GM21529 (cell line): ENCODE measurements around the gene ZBTB20.

Experiments used
- ATAC-seq: cut with Tn5 transposase; IDR thresholded peaks from one replicate; pipeline ENCODE4 v1.9.1; 2021; ENCODE audit not compliant: unreplicated experiment

The ZBTB20 gene

GRCh38 chr3:114551770-114552526 is 595.1 kb downstream of the ZBTB20 start:
- no peak for ATAC-seq

- ATAC-seq = no peak
Observed at GRCh38 chr3:114550165-114550564, 596.9 kb downstream of the ZBTB20 start.

- no peak for ATAC-seq
Observed at GRCh38 chr3:114545193-114545592, 601.9 kb downstream of the ZBTB20 start.

GRCh38 chr3:114542359-114542758 is 604.7 kb downstream of the ZBTB20 start:
- ATAC-seq = no peak

DNA sequence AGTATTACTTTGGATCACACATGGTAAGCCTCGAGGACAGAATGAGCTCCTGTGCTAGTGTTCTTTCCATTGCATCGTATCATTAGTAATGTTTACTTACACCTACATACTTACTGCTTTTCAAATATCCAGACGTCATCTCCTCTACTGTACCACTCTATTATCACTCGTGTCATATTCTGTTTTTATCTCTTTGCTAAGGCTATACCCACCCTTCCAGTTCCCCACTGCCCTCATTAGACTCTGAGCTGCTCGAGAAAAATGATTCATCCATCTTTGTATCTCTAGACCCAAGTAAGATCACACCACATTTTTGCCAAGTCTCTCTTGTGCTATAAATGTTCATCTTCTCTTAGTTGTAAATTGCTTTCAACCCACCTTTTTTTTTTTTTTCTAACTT is 607.6 kb downstream of the ZBTB20 start:
- no peak for ATAC-seq

GRCh38 chr3:114538211-114538610 is 608.9 kb downstream of the ZBTB20 start:
- no peak for ATAC-seq

GRCh38 chr3:114528517-114528916 is 618.6 kb downstream of the ZBTB20 start:
- no peak for ATAC-seq

- ATAC-seq = no peak
Observed at GRCh38 chr3:114527036-114527644, 619.9 kb downstream of the ZBTB20 start.

DNA sequence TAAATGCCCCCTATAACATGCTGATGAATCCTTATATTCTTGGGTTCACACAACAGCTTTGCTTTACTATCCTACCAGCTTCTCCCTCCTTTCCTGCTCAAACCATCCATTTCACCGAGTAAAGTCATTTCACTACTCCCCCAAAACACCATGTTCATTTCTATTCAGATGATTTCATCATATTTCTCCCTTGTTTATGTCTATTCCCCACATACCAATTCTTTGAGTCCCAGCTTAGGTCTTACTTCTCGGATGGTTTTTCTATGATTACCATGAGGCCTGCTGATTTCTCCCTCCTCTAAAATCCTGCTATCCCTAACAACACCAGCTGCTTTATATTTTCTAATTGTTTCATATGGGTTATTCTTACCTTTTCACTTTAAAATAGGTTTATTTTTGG is 621.8 kb downstream of the ZBTB20 start:
- ATAC-seq = no peak

DNA sequence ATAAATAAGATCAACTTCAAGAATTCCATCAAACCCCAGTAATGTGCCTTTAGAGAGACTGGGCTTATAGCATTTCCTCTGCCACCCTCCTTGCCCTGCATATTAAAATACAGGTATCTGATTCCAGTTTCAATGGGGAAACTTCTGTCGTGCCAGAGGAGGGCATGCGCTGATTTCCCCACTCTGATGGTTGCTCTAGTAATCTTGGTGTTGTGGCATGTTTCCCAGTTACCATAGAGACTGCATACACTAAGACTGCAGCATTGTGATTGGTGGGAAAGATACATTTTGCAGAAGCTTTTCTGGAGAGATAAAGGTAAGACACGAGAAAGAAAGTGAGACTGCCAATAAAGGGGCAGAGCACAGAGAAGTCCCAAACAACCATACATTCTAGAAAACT is 627.7 kb downstream of the ZBTB20 start:
- ATAC-seq = no peak

- no peak for ATAC-seq
Observed at GRCh38 chr3:114518206-114518808, 628.8 kb downstream of the ZBTB20 start.

DNA sequence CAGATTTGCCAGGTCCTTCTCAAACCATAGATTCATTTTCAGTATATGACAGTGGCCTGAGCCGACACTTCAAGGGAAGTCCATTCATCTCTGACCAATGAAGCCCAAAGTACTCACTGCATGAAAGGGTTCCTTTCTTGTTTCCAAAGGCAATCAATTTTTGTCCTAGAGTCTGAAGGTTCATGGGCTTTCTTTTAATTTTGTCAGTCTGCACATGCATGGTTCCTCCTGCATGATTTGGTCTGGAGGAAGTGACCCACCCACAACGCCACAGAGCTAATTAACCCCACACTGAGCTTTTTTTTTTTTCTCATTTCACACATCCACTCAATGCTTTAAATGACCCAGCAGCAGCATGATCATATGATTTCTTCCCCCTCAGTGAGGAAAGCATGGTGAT is 636.9 kb downstream of the ZBTB20 start:
- no peak for ATAC-seq

GRCh38 chr3:114509756-114510155 is 637.3 kb downstream of the ZBTB20 start:
- no peak for ATAC-seq

DNA sequence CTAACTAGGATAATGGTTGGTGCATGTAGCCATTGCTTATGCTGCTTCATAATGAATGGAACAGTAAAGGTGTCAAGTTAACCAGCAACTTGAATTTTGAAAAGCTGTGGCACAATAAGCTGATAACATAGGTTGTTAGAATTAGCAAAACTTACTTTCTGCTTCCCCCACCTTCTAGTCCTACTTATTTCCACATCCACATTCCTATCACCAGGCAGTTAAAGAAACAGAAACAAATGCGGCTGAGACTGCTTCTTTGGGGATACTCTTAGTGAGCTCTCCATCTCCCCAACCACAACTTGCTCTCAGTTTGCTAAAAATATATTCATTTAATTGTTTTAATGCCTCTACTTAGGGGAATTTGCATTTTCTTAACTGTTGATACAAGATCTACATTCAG is 638.1 kb downstream of the ZBTB20 start:
- no peak for ATAC-seq

DNA sequence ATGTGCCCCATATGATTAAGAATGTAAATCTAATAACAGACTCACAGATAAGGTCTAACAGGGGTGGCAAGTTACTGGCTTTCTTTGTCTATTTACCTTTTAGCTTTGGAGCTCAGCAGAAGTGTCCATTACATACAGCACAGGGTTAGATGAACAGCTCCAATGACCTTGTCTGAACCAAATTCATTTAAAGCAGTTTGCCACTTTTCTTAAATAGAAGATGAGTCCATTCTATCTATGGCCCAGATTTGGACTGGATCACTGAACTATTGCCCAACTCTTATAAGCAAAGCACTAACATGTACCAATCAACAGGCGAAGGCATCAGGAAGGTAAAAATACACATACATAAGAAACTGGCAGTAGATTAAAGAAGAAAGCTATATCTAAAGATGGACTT is 638.9 kb downstream of the ZBTB20 start:
- ATAC-seq = no peak

DNA sequence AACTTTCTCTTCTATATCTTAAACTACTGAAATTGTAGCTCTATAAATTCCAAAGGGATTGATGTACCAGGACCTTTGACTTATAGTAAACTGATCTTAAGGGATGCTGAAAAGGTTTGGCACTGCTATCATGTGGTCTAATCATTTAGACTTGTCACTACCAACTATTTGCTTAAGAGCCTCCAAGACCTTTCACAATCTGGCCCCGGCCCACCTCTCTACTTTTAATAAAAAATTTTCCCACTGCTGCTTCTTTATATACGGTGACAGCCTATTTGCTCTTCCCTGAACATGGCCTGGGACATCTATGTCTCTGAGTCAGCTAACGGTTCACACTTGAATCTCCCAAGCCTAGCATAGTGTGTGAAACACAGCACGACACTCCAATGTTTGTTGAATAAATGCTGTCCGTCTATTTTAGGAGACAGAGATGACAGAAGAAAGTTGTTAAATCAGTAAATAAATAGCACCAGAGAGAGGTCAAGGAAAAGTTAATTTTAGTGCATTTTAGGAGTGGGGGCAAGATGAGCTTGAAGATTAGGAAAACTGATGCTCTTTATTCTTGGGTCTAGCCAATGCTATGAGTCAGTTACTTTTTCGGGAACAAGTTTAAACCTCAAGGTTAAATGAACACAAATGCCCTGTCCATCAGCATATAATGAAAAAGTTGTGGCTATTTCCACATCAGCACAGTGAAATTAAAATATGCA is 640.3 kb downstream of the ZBTB20 start:
- ATAC-seq = no peak

DNA sequence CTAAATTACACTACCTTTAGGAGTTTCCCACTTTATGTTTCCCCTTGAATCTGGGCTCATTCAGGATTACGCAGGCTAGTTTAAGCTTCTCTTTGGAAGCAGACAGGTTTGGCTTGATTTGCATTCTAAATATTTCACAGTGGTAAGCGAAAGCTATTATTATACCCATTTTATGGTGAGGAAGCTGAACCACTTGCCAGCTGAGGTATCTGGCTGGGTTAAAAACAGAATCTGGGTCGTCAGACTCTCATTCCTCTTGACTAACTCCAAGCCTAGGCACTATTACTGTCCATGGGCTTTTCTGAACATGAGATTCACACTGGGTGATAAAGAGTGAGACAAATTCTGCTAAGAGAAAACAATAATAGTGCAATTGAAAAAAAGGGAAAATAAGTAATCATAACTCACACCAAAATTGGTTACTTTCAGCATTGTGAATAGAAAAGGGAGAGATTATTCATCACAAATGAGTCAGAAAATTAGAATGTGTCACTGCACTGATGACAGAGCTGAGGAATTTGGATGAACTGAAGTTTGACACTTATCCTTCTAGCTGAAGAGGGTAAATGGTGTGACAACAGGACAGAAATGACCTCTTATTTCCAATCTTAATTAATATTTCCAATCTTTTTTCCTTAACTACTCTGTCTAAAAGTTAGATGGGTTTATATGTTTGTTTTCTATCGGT is 642.0 kb downstream of the ZBTB20 start:
- ATAC-seq = no peak

- ATAC-seq = no peak
Observed at GRCh38 chr3:114502204-114502603, 644.9 kb downstream of the ZBTB20 start.

DNA sequence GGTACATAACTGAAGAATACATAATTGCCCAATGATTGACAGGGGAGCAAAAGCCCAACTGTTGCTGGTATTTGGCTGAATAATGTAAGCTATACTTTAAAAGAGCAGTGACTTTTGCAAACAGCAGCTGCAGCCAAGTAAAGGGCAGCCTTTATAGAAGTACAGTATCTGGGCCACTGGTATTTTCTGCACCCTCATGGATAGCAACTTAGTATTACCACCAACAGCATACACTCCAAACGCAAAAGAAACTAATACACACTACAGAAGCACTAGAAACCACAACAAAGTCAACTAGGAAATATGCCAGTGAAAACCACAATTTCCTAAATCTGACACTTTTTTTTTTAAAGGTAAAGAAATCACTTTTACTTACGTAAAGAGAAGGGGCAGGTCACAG is 647.1 kb downstream of the ZBTB20 start:
- no peak for ATAC-seq

DNA sequence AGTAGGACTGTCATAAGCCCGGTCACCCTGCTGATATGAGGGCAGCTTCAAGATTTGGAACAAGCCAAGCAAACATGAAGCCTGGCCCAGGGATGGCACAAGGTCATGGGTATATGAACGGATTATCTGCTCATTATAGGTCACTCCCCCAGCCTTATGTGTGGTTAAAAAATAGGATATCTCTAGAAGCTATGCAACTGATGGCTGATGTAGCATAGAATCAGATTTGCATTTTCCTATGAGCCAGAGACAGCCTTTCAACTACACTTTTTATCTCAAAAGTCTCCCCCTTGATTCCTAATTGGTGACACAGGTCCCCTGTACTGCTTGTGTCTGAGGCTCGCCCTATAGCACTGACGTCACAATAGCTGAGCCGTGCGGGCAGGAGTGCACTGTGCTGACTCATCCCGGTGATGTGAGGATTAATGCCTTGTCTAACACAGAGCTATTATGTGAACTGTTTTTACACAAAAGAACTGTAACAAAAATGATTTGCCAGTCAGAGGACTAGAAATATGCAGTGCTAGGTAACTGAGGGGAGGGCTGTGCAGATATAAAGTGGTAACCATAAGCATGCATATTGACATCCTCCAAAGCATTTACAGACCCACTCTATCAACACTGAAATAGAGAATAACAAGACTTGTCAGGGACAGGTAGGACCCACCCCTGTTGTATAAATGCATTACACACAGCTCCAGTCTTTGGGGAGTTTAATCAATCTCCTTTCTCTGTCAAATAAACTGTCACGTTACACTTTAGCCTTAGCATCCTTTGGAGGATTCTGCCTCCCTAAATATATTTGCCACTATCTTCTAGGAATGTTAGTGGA is 648.3 kb downstream of the ZBTB20 start:
- no peak for ATAC-seq
